Neuronal stem cell (in vitro differentiated cells): Measurements from ENCODE around the gene MANSC1. TPM values are rescaled to one million over a fixed set of nuclear protein-coding genes. Genes with fewer than 3 reads are reported as not detected.
A peak's percentile ranks its signal among the peaks of the same experiment; 100 is the strongest.

ENCODE experiments used
- DNase-seq: peaks from one replicate; pipeline ENCODE4 v3.0.0-alpha.2; 2013; ENCODE audit warnings: low spot score
- H2AFZ ChIP-seq: one replicate; pipeline ENCODE4 v1.6.1; 2013; ENCODE audit warnings: mild to moderate bottlenecking, low read length, inconsistent platforms
- H2AK5ac ChIP-seq: 2 replicates; pipeline ENCODE4 v1.6.1; 2013; ENCODE audit warnings: low read depth, mild to moderate bottlenecking, inconsistent platforms, low read length, moderate library complexity, mixed read lengths
- H2BK120ac ChIP-seq: 2 replicates; pipeline ENCODE4 v1.6.1; 2013; ENCODE audit warnings: low read depth, mild to moderate bottlenecking, inconsistent platforms, low read length, moderate library complexity, mixed read lengths
- H2BK12ac ChIP-seq: one replicate; pipeline ENCODE4 v1.6.1; 2013; ENCODE audit warnings: low read length, inconsistent platforms
- H2BK15ac ChIP-seq: 2 replicates; pipeline ENCODE4 v1.6.1; 2013; ENCODE audit warnings: mild to moderate bottlenecking, low read length, inconsistent platforms, mixed read lengths
- H2BK5ac ChIP-seq: one replicate; pipeline ENCODE4 v1.6.1; 2013; ENCODE audit warnings: inconsistent platforms, mild to moderate bottlenecking, low read length, moderate library complexity
- H3K14ac ChIP-seq: one replicate; pipeline ENCODE4 v1.6.1; 2013; ENCODE audit warnings: low read length, inconsistent platforms
- H3K18ac ChIP-seq: 2 replicates; pipeline ENCODE4 v1.6.1; 2013; ENCODE audit warnings: low read length, inconsistent platforms
- H3K23ac ChIP-seq: 2 replicates; pipeline ENCODE4 v1.6.1; 2013; ENCODE audit warnings: low read depth, mild to moderate bottlenecking, mixed read lengths, low read length, inconsistent platforms; ENCODE audit not compliant: poor library complexity
- H3K27ac ChIP-seq: replicated peaks from 3 replicates; pipeline ENCODE4 v1.5.1; 2013; ENCODE audit warnings: low read length, inconsistent platforms
- H3K27me3 ChIP-seq, 3 experiments: 2 replicates each; pipeline ENCODE4 v1.6.1; 2013; ENCODE audit warnings: low read length in 3 of 3, mild to moderate bottlenecking in 2 of 3, inconsistent platforms in 1 of 3, low read depth in 1 of 3, mixed read lengths in 1 of 3, moderate library complexity in 1 of 3; ENCODE audit not compliant: control insufficient read depth in 3 of 3, insufficient read depth in 3 of 3
- H3K36me3 ChIP-seq, 2 donors: replicated peaks in 1 of 2; 2 replicates each; pipeline ENCODE4 v1.6.1; 2013; ENCODE audit warnings: low read length in 2 of 2; ENCODE audit not compliant: control insufficient read depth in 2 of 2, insufficient read depth in 2 of 2
- H3K4ac ChIP-seq: 2 replicates; pipeline ENCODE4 v1.6.1; 2013; ENCODE audit warnings: inconsistent platforms, mild to moderate bottlenecking, low read length, moderate library complexity
- H3K4me1 ChIP-seq, 2 donors: 1 replicate in 1 of 2; 2 replicates in 1 of 2; pipeline ENCODE4 v1.6.1; 2013; ENCODE audit warnings: low read length in 2 of 2, low read depth in 1 of 2; ENCODE audit not compliant: control insufficient read depth in 2 of 2, insufficient read depth in 1 of 2
- H3K4me2 ChIP-seq: one replicate; pipeline ENCODE4 v1.6.1; 2013; ENCODE audit warnings: mild to moderate bottlenecking, low read length, inconsistent platforms; ENCODE audit not compliant: insufficient read depth, poor library complexity, severe bottlenecking
- H3K4me3 ChIP-seq, 2 donors: 2 replicates each; pipeline ENCODE4 v1.5.1; 2013; ENCODE audit warnings: low read length in 2 of 2, mild to moderate bottlenecking in 2 of 2, inconsistent platforms in 1 of 2, moderate library complexity in 1 of 2
- H3K79me1 ChIP-seq: one replicate; pipeline ENCODE4 v1.6.1; 2013; ENCODE audit warnings: low read depth, mild to moderate bottlenecking, inconsistent platforms, low read length, moderate library complexity
- H3K9ac ChIP-seq: one replicate; pipeline ENCODE4 v1.6.1; 2013; ENCODE audit warnings: mild to moderate bottlenecking, low read depth, low read length, inconsistent platforms; ENCODE audit not compliant: poor library complexity
- H3K9me3 ChIP-seq, 2 donors: replicated peaks in 1 of 2; 2 replicates each; pipeline versions ENCODE3 to v1.6.1; 2013; ENCODE audit warnings: low read length in 2 of 2, mild to moderate bottlenecking in 2 of 2, inconsistent platforms in 1 of 2, low read depth in 1 of 2, mixed read lengths in 1 of 2, moderate library complexity in 1 of 2; ENCODE audit not compliant: control insufficient read depth in 2 of 2, insufficient read depth in 1 of 2
- H4K8ac ChIP-seq: one replicate; pipeline ENCODE4 v1.6.1; 2013; ENCODE audit warnings: low read depth, mild to moderate bottlenecking, inconsistent platforms, low read length, moderate library complexity
- H4K91ac ChIP-seq: one replicate; pipeline ENCODE4 v1.6.1; 2013; ENCODE audit warnings: low read length, low read depth, mild to moderate bottlenecking, inconsistent platforms; ENCODE audit not compliant: poor library complexity
- WGBS, 2 donors: extraction: QIAGEN DNeasy Blood & Tissue Kit; methylation state at CpG; one replicate each; pipeline ENCODE4 v1.1.7; 2013; ENCODE audit warnings: missing lambda C conversion rate in 2 of 2, mixed read lengths in 1 of 2; ENCODE audit not compliant: insufficient read length in 2 of 2, insufficient replicate concordance in 1 of 2; ENCODE audit errors: extremely low coverage in 2 of 2; 5-methylcytosine and 5-hydroxymethylcytosine counted together
- small RNA-seq: library from polyadenylated mRNA; stranded (forward); fragments of <200 nt; extraction: miRNeasy Mini kit (QIAGEN cat#:217004); gene quantifications from one replicate; pipeline ENCODE3, GENCODE V24; 2013; ENCODE audit not compliant: insufficient read depth

The MANSC1 gene

GRCh38 chr12:12282202-12282601, 67.8 kb downstream of the MANSC1 start:
- Histone ChIP-seq H3K36me3 (no peaks in the 10 kb centered on the region), H3K79me1 (no peaks in the 10 kb centered on the region), H3K9ac (no peak overlapping the region), H2BK12ac (no peak overlapping the region), H2AK5ac (no peak overlapping the region), H4K91ac (no peak overlapping the region), H2BK15ac (no peak overlapping the region), H3K27ac (no peak overlapping the region), H3K23ac (no peak overlapping the region), H2BK5ac (no peak overlapping the region), H3K27me3 (no peaks in the 10 kb centered on the region), H3K4me1 (peaks cover 0 to 8% of the 10 kb centered on the region in 2 donors), H3K4ac (no peak overlapping the region), H3K9me3 (no peaks in the 10 kb centered on the region), H4K8ac (no peak overlapping the region), H3K18ac (no peak overlapping the region), H3K14ac (no peak overlapping the region), H2AFZ (no peak overlapping the region), H3K4me3 (no peak overlapping the region), H2BK120ac (no peak overlapping the region), H3K4me2 (no peak overlapping the region)
- no CpG with 5 or more reads among the region's 3 CpGs for WGBS, 2 donors
- no peak for DNase-seq

- Histone ChIP-seq H2AFZ (no peak overlapping the region), H3K4ac (no peak overlapping the region), H3K23ac (no peak overlapping the region), H3K18ac (peak overlapping the region; percentile 71), H3K27me3 (no peaks in the 10 kb centered on the region), H3K27ac (no peak overlapping the region), H3K4me1 (peaks cover 0 to 8% of the 10 kb centered on the region in 2 donors), H4K91ac (no peak overlapping the region), H3K36me3 (no peaks in the 10 kb centered on the region), H3K14ac (no peak overlapping the region), H3K79me1 (no peaks in the 10 kb centered on the region), H2BK5ac (no peak overlapping the region), H2BK12ac (no peak overlapping the region), H4K8ac (no peak overlapping the region), H3K4me2 (no peak overlapping the region), H3K9ac (no peak overlapping the region), H3K4me3 (no peak overlapping the region), H3K9me3 (no peaks in the 10 kb centered on the region), H2BK15ac (no peak overlapping the region), H2AK5ac (no peak overlapping the region), H2BK120ac (no peak overlapping the region)
- no peak for DNase-seq
- no CpG with 5 or more reads among the region's 1 CpG for WGBS, 2 donors
Measured at GRCh38 chr12:12281134-12281533, 68.9 kb downstream of the MANSC1 start.

GRCh38 chr12:12278899-12279298, 71.1 kb downstream of the MANSC1 start:
- WGBS, 2 donors: no CpG with 5 or more reads among the region's 4 CpGs
- H3K4me3 ChIP-seq: no peak overlapping the region

More at GRCh38 chr12:12278899-12279298, 71.1 kb downstream of the MANSC1 start:
- no peak overlapping the region for H3K14ac ChIP-seq
- no peak overlapping the region for H4K8ac ChIP-seq
- no peak overlapping the region for H3K4me2 ChIP-seq
- no peaks in the 10 kb centered on the region for H3K27me3 ChIP-seq
- no peaks in the 10 kb centered on the region for H3K9me3 ChIP-seq
- no peak overlapping the region for H2BK15ac ChIP-seq
- H3K4me1 ChIP-seq: peaks cover 0 to 8% of the 10 kb centered on the region in 2 donors
- no peak overlapping the region for H2AK5ac ChIP-seq
- no peak overlapping the region for H4K91ac ChIP-seq
- no peak overlapping the region for H3K9ac ChIP-seq
- no peak for DNase-seq
- no peak overlapping the region for H2BK12ac ChIP-seq
- H3K18ac ChIP-seq: no peak overlapping the region
- H3K4ac ChIP-seq: no peak overlapping the region
- no peaks in the 10 kb centered on the region for H3K36me3 ChIP-seq
- no peaks in the 10 kb centered on the region for H3K79me1 ChIP-seq
- no peak overlapping the region for H2AFZ ChIP-seq
- no peak overlapping the region for H3K23ac ChIP-seq
- no peak overlapping the region for H2BK5ac ChIP-seq
- H3K27ac ChIP-seq: no peak overlapping the region
- H2BK120ac ChIP-seq: no peak overlapping the region

Small RNA genes lying within 50 kb of the gene (small RNA-seq; reads per million reads assigned to genes)
- not detected for gene RNU6-318P
